ENCODE measurements around the gene CCDC172. TPM values are rescaled to one million over a fixed set of nuclear protein-coding genes. Genes with fewer than 3 reads are reported as not detected.

Gene CCDC172
- total and polyA plus RNA-seq, 2 experiments from 2014 or later, result 4.6 to 17.6 TPM

GRCh38 chr10:116292493-116292892 lies 31.8 kb upstream of the CCDC172 start:
- H3K9me3 Mint-ChIP-seq, result peaks cover 3% of the 10 kb centered on the region; the same call in 1 of the 3 replicates
- no peaks in the 10 kb centered on the region for H3K9me2 ChIP-seq (ENCODE audit: insufficient read depth)
- H3K27me3 ChIP-seq (ENCODE audit: insufficient read depth), result no peaks in the 10 kb centered on the region
- H3K4me1 Mint-ChIP-seq, result no peaks in the 10 kb centered on the region; the same call in 2 of the 3 replicates
- no peak overlapping the region for H3K4me3 ChIP-seq
- no peak overlapping the region for H2AFZ ChIP-seq
- H3F3A ChIP-seq (replicated peaks; ENCODE audit: low read depth), result no peaks in the 10 kb centered on the region
- H3K4me1 ChIP-seq (ENCODE audit: insufficient read depth), result no peaks in the 10 kb centered on the region
- no peaks in the 10 kb centered on the region for H3K79me2 ChIP-seq (replicated peaks; ENCODE audit: insufficient read depth)
- H3K36me3 ChIP-seq (ENCODE audit: insufficient read depth), result no peaks in the 10 kb centered on the region
- H4K20me1 ChIP-seq (replicated peaks; ENCODE audit: insufficient read depth), result no peaks in the 10 kb centered on the region
- H3K4me2 ChIP-seq, result no peak overlapping the region
- H3K4me3 Mint-ChIP-seq, result no peak overlapping the region
- TF ChIP-seq, protein P1, sequence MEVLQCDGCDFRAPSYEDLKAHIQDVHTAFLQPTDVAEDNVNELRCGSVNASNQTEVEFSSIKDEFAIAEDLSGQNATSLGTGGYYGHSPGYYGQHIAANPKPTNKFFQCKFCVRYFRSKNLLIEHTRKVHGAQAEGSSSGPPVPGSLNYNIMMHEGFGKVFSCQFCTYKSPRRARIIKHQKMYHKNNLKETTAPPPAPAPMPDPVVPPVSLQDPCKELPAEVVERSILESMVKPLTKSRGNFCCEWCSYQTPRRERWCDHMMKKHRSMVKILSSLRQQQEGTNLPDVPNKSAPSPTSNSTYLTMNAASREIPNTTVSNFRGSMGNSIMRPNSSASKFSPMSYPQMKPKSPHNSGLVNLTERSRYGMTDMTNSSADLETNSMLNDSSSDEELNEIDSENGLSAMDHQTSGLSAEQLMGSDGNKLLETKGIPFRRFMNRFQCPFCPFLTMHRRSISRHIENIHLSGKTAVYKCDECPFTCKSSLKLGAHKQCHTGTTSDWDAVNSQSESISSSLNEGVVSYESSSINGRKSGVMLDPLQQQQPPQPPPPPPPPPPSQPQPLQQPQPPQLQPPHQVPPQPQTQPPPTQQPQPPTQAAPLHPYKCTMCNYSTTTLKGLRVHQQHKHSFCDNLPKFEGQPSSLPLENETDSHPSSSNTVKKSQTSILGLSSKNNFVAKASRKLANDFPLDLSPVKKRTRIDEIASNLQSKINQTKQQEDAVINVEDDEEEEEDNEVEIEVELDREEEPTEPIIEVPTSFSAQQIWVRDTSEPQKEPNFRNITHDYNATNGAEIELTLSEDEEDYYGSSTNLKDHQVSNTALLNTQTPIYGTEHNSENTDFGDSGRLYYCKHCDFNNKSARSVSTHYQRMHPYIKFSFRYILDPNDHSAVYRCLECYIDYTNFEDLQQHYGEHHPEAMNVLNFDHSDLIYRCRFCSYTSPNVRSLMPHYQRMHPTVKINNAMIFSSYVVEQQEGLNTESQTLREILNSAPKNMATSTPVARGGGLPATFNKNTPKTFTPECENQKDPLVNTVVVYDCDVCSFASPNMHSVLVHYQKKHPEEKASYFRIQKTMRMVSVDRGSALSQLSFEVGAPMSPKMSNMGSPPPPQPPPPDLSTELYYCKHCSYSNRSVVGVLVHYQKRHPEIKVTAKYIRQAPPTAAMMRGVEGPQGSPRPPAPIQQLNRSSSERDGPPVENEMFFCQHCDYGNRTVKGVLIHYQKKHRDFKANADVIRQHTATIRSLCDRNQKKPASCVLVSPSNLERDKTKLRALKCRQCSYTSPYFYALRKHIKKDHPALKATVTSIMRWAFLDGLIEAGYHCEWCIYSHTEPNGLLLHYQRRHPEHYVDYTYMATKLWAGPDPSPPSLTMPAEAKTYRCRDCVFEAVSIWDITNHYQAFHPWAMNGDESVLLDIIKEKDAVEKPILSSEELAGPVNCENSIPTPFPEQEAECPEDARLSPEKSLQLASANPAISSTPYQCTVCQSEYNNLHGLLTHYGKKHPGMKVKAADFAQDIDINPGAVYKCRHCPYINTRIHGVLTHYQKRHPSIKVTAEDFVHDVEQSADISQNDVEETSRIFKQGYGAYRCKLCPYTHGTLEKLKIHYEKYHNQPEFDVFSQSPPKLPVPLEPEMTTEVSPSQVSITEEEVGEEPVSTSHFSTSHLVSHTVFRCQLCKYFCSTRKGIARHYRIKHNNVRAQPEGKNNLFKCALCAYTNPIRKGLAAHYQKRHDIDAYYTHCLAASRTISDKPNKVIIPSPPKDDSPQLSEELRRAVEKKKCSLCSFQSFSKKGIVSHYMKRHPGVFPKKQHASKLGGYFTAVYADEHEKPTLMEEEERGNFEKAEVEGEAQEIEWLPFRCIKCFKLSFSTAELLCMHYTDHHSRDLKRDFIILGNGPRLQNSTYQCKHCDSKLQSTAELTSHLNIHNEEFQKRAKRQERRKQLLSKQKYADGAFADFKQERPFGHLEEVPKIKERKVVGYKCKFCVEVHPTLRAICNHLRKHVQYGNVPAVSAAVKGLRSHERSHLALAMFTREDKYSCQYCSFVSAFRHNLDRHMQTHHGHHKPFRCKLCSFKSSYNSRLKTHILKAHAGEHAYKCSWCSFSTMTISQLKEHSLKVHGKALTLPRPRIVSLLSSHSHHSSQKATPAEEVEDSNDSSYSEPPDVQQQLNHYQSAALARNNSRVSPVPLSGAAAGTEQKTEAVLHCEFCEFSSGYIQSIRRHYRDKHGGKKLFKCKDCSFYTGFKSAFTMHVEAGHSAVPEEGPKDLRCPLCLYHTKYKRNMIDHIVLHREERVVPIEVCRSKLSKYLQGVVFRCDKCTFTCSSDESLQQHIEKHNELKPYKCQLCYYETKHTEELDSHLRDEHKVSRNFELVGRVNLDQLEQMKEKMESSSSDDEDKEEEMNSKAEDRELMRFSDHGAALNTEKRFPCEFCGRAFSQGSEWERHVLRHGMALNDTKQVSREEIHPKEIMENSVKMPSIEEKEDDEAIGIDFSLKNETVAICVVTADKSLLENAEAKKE (CRISPR knock-in tag; IDR thresholded peaks at IDR 0.05), result no peak
- TF ChIP-seq POLR2AphosphoS5 (IDR thresholded peaks at IDR 0.05; ENCODE audit: low read depth) (no peak), NANOG (IDR thresholded peaks at IDR 0.05; ENCODE audit: borderline replicate concordance) (no peak), CTCF (conservative IDR thresholded peaks at IDR 0.05; ENCODE audit: low read depth in 2 of 2) (no peak), JUNB (IDR thresholded peaks at IDR 0.05; ENCODE audit: unreplicated experiment) (no peak), EZH2phosphoT487 (IDR thresholded peaks at IDR 0.05; ENCODE audit: unreplicated experiment) (no peak), ZNF331 (CRISPR knock-in tag; IDR thresholded peaks at IDR 0.05; ENCODE audit: low read depth) (no peak), CREB1 (CRISPR knock-in tag; IDR thresholded peaks at IDR 0.05; ENCODE audit: low read depth) (no peak), ZNF114 (CRISPR knock-in tag; IDR thresholded peaks at IDR 0.05) (no peak), EZH2 (IDR thresholded peaks at IDR 0.05; ENCODE audit: low read depth, unreplicated experiment) (no peak), STAT1 (IDR thresholded peaks at IDR 0.05; ENCODE audit: unreplicated experiment) (no peak)
- TF ChIP-seq, protein P2, sequence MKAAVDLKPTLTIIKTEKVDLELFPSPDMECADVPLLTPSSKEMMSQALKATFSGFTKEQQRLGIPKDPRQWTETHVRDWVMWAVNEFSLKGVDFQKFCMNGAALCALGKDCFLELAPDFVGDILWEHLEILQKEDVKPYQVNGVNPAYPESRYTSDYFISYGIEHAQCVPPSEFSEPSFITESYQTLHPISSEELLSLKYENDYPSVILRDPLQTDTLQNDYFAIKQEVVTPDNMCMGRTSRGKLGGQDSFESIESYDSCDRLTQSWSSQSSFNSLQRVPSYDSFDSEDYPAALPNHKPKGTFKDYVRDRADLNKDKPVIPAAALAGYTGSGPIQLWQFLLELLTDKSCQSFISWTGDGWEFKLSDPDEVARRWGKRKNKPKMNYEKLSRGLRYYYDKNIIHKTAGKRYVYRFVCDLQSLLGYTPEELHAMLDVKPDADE (IDR thresholded peaks at IDR 0.05), result no peak
- TF ChIP-seq, protein P3, sequence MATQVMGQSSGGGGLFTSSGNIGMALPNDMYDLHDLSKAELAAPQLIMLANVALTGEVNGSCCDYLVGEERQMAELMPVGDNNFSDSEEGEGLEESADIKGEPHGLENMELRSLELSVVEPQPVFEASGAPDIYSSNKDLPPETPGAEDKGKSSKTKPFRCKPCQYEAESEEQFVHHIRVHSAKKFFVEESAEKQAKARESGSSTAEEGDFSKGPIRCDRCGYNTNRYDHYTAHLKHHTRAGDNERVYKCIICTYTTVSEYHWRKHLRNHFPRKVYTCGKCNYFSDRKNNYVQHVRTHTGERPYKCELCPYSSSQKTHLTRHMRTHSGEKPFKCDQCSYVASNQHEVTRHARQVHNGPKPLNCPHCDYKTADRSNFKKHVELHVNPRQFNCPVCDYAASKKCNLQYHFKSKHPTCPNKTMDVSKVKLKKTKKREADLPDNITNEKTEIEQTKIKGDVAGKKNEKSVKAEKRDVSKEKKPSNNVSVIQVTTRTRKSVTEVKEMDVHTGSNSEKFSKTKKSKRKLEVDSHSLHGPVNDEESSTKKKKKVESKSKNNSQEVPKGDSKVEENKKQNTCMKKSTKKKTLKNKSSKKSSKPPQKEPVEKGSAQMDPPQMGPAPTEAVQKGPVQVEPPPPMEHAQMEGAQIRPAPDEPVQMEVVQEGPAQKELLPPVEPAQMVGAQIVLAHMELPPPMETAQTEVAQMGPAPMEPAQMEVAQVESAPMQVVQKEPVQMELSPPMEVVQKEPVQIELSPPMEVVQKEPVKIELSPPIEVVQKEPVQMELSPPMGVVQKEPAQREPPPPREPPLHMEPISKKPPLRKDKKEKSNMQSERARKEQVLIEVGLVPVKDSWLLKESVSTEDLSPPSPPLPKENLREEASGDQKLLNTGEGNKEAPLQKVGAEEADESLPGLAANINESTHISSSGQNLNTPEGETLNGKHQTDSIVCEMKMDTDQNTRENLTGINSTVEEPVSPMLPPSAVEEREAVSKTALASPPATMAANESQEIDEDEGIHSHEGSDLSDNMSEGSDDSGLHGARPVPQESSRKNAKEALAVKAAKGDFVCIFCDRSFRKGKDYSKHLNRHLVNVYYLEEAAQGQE (IDR thresholded peaks at IDR 0.05; ENCODE audit: unreplicated experiment), result no peak
- DNase-seq (ENCODE audit: low spot score) (no peak), ATAC-seq (no peak)
- H3K27ac Mint-ChIP-seq, result no peak overlapping the region
- no peaks in the 10 kb centered on the region; the same call in 2 of the 3 replicates for H3K36me3 Mint-ChIP-seq (ENCODE audit: low read depth)
- H3K27ac ChIP-seq (ENCODE audit: low read depth), result no peak overlapping the region
- H3K27me3 Mint-ChIP-seq (ENCODE audit: insufficient read depth, low read depth, poor library complexity), result peaks cover 2% of the 10 kb centered on the region

All from GM23338 (cell line).